ENCODE results near the gene GFI1B. TPM values are rescaled to one million over a fixed set of nuclear protein-coding genes. Genes with fewer than 3 reads are reported as not detected.

The GFI1B gene
- total RNA-seq, 1 donor from 2014 or later: not detected

DNA sequence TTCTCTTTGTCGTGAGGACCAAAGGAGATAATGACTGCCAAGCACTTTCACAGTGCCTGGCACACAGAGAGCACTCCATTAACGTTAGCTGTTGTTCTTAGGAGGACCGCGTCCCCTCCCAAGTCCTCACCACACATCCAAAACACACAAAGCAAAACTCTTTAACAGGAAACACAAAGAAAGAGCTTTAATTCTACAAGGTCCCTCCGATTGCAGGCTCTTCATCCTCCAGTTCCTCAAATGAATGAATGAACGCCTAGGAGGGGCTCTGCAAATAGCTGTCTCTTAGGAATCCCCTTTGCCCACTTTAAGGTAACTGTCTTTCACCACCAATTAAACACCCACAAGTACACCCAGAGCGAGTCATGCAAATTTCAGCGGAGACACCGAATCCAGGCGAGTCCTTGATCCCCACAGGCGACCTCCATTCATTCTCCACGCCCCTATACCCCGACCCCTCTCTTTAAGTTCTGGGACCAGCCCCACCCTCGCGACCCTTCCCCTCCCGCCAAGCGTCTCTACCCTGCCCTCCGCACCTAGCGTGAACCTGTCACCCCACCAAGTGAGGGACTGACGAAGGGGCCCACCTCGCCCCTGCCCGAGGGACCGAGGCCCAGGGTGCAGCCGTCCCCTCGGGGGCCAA is 34.7 kb upstream of the GFI1B start:
- H4K20me1 ChIP-seq (ENCODE audit: low read depth): peaks cover 34% of the 10 kb centered on the region
- peaks cover 32% of the 10 kb centered on the region for H3K4me1 Mint-ChIP-seq
- TF ChIP-seq EZH2 (IDR thresholded peaks at IDR 0.05): no peak
- TF ChIP-seq CTCF (IDR thresholded peaks at IDR 0.05): no peak
- no peak for TF ChIP-seq EZH2phosphoT487 (IDR thresholded peaks at IDR 0.05)
- H3K36me3 ChIP-seq: no peaks in the 10 kb centered on the region
- H3K4me3 Mint-ChIP-seq: peak overlapping the region; percentile 98
- peaks cover 4% of the 10 kb centered on the region for H3F3A ChIP-seq (ENCODE audit: low read depth)
- H3K27ac Mint-ChIP-seq: peak overlapping the region; percentile 93
- peak overlapping the region; percentile 91 for H3K4me2 ChIP-seq
- H3K4me1 ChIP-seq: peaks cover 10% of the 10 kb centered on the region
- H3K36me3 Mint-ChIP-seq: no peaks in the 10 kb centered on the region
- peaks cover 55% of the 10 kb centered on the region for H3K79me2 ChIP-seq (ENCODE audit: low read depth)
- peak overlapping the region; percentile 92 for H3K4me3 ChIP-seq
- H3K27me3 Mint-ChIP-seq (ENCODE audit: insufficient read depth, low read depth): peaks cover 8% of the 10 kb centered on the region
- H3K9ac ChIP-seq: peak overlapping the region; percentile 98
- peak overlapping the region; percentile 99 for H3K27ac ChIP-seq
- H3K9me3 Mint-ChIP-seq: no peaks in the 10 kb centered on the region
- no peaks in the 10 kb centered on the region for H3K27me3 ChIP-seq
- H2AFZ ChIP-seq (replicated peaks): peak overlapping the region; percentile 99
- no peak for DNase-seq (ENCODE audit: low spot score)
- no peaks in the 10 kb centered on the region for H3K9me3 ChIP-seq (ENCODE audit: low read depth)

DNA sequence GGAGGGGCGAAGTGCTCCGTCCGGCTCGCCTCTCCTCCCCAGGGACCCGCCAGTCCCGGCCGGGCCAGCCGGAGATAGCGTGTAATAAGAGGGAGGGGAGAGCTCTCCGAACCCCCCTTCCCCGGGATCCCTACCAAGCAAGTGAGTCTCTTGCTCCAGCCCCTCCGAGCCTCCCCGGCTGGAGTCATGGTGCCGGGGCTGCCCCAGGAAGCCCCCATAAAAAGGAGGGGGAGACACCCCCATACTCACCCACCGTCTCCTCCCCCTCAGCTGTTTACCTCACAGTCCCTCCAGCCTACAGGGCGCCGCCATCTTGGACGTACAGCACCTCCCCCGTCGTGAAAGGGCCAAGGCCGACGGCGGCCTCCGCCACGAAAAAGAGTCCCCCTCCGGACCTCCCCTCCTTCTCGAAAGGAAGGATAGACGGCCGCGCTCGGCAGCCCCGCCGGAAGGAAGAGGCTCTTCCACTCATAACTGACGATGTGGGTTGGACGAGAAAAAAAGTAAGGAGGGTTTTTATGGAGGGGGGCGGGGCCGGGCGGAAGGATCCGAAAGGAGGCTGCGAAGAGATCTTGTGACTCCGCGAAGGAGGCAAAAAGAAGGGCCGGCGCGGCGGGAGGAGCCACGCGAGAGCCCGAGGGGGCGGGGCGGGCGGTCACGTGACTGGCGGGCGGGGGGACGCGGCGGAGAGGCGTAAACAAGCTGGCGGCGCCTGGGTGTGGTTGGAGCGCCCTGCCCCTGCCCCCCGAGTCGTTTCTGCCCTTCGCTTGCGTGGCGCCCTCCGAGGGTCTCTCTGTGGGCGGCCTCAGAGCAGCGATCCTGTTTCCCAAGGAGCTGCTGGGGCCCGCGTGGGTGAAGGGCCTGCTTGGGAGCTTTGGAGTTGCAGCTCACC is 34.0 kb upstream of the GFI1B start, which contains the start of gene TSC1:
TSS of gene TSC1 (minus strand) at position 323 of the 892 bp plus-strand sequence. CDS start 15,744 bp downstream, outside the sequence.
- H4K20me1 ChIP-seq (ENCODE audit: low read depth): peaks cover 27% of the 10 kb centered on the region
- H3K36me3 Mint-ChIP-seq: no peaks in the 10 kb centered on the region

More for the DNA sequence above, 34.0 kb upstream of the GFI1B start, which contains the start of gene TSC1:
- peak; percentile 98 for DNase-seq (ENCODE audit: low spot score)
- H3K9ac ChIP-seq: peak within 1 kb of the TSS; percentile 98
- peak within 1 kb of the TSS; percentile 100 for H3K27ac Mint-ChIP-seq
- H3K27ac ChIP-seq: peak within 1 kb of the TSS; percentile 99
- peaks cover 10% of the 10 kb centered on the region for H3K4me1 ChIP-seq
- no peaks in the 10 kb centered on the region for H3K27me3 ChIP-seq
- peaks cover 32% of the 10 kb centered on the region for H3K4me1 Mint-ChIP-seq
- H3K79me2 ChIP-seq (ENCODE audit: low read depth): peaks cover 47% of the 10 kb centered on the region
- TF ChIP-seq EZH2phosphoT487 (IDR thresholded peaks at IDR 0.05) (no peak), EZH2 (IDR thresholded peaks at IDR 0.05) (no peak), CTCF (IDR thresholded peaks at IDR 0.05) (no peak)
- H3K9me3 ChIP-seq (ENCODE audit: low read depth): no peaks in the 10 kb centered on the region
- no peaks in the 10 kb centered on the region for H3K9me3 Mint-ChIP-seq
- peak within 1 kb of the TSS; percentile 98 for H3K4me3 Mint-ChIP-seq
- peaks cover 8% of the 10 kb centered on the region for H3K27me3 Mint-ChIP-seq (ENCODE audit: insufficient read depth, low read depth)
- peak within 1 kb of the TSS; percentile 91 for H3K4me2 ChIP-seq
- peaks cover 4% of the 10 kb centered on the region for H3F3A ChIP-seq (ENCODE audit: low read depth)
- H2AFZ ChIP-seq (replicated peaks): peak within 1 kb of the TSS; percentile 99
- H3K36me3 ChIP-seq: no peaks in the 10 kb centered on the region
- peak within 1 kb of the TSS; percentile 92 for H3K4me3 ChIP-seq

Measured in neural progenitor cell (in vitro differentiated cells).